ENCODE data around the gene EXOC4. TPM values are rescaled to one million over a fixed set of nuclear protein-coding genes. Genes with fewer than 3 reads are reported as not detected.
"Not testable (repeated sequence)": the region's sequence is repeated elsewhere in the genome, so short reads cannot be mapped to it uniquely, and the experiment has no call there.

The EXOC4 gene
- total and polyA plus RNA-seq, 9 donors, result 26.8 to 80.5 (median 70.7) TPM

DNA sequence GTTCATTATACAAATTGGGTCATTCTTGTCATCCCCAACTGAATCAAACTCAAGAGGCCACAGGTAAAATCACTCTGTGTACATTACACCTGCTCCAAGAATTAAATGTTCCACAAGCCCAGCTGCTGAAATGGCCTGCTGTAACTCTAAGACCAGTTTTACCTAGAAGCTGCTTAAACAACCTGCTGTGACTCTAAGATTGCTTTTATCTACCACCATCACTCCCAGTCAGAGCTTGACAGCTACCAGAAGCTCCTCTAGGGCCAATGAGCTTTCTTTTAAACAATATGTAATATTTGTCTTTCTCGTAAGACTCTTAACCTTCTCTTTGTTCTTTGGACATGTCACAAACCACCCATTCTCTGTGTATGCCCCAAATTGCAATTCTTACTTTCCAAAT is 732.4 kb downstream of the EXOC4 start:
- TF ChIP-seq, protein P1, sequence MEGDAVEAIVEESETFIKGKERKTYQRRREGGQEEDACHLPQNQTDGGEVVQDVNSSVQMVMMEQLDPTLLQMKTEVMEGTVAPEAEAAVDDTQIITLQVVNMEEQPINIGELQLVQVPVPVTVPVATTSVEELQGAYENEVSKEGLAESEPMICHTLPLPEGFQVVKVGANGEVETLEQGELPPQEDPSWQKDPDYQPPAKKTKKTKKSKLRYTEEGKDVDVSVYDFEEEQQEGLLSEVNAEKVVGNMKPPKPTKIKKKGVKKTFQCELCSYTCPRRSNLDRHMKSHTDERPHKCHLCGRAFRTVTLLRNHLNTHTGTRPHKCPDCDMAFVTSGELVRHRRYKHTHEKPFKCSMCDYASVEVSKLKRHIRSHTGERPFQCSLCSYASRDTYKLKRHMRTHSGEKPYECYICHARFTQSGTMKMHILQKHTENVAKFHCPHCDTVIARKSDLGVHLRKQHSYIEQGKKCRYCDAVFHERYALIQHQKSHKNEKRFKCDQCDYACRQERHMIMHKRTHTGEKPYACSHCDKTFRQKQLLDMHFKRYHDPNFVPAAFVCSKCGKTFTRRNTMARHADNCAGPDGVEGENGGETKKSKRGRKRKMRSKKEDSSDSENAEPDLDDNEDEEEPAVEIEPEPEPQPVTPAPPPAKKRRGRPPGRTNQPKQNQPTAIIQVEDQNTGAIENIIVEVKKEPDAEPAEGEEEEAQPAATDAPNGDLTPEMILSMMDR (IDR thresholded peaks at IDR 0.05), result no peak
- TF ChIP-seq POLR2A (IDR thresholded peaks at IDR 0.05) (no peak), EP300 (IDR thresholded peaks at IDR 0.05) (no peak)
- no peak overlapping the region for H3K4me3 ChIP-seq
- H3K4me1 ChIP-seq (ENCODE audit: insufficient read depth), result no peaks in the 10 kb centered on the region
- no peaks in the 10 kb centered on the region for H3K9me3 ChIP-seq
- H3K27me3 ChIP-seq, result no peaks in the 10 kb centered on the region
- intact Hi-C loops (cut with DNase I), result no loop called here
- no peak for DNase-seq
- no peak overlapping the region for H3K27ac ChIP-seq
- H3K36me3 ChIP-seq, result no peaks in the 10 kb centered on the region
- WGBS, 3 donors, result 96 to 100% (median 98%) methylated on average over 1 of the region's 1 CpG

DNA sequence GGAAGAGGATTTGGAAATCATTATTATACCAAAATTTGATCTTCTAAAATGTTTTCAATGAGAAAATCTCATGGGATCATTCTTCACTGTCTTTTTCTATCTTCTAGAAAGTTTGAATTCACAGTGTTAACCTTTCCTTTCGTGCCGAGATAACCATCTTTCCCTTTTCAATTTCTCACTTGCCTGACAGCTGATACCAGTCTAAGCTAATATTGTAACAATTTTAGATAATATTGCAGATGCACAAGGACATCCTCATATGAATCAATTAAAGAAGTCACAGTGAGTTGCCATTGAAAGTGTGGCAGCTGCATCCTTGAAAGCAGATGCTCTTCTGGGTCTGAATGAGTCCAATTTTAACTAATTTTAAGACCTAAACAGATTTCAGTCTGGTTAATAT is 734.7 kb downstream of the EXOC4 start:
- H3K4me3 ChIP-seq, result no peak overlapping the region
- TF ChIP-seq, protein P1 (IDR thresholded peaks at IDR 0.05), result no peak
- H3K36me3 ChIP-seq, result no peaks in the 10 kb centered on the region
- intact Hi-C loops (cut with DNase I), result no loop called here
- H3K9me3 ChIP-seq, result no peaks in the 10 kb centered on the region
- no peaks in the 10 kb centered on the region for H3K4me1 ChIP-seq (ENCODE audit: insufficient read depth)
- WGBS, 3 donors, result 44 to 86% (median 47%) methylated on average over 2 of the region's 2 CpGs
- no peak for DNase-seq
- H3K27me3 ChIP-seq, result no peaks in the 10 kb centered on the region
- no peak overlapping the region for H3K27ac ChIP-seq

DNA sequence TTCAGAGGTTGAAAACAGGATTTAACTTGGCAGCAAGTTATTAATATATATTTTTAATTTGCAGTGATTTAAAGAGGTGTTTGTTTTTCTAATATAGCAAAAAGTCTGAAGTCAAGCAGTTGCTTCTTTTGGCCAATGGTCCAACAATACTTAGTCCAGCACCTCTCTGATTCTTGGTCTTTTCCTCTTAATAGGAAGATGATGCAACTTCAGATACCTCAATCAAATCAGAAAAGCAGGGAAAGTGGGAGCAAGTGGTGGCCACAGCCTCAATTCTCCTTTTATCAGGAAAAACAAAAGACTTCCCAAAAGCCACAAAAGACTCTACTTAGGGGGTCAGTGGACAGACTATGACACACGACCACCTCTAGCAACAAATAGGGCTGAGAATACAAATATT is 740.7 kb downstream of the EXOC4 start:
- Histone ChIP-seq H3K36me3 (no peaks in the 10 kb centered on the region), H3K4me1 (ENCODE audit: insufficient read depth) (no peaks in the 10 kb centered on the region), H3K27ac (no peak overlapping the region), H3K4me3 (no peak overlapping the region), H3K9me3 (no peaks in the 10 kb centered on the region), H3K27me3 (no peaks in the 10 kb centered on the region)
- no peak for TF ChIP-seq EP300 (IDR thresholded peaks at IDR 0.05)
- TF ChIP-seq POLR2A (IDR thresholded peaks at IDR 0.05), result no peak
- TF ChIP-seq, protein P1 (IDR thresholded peaks at IDR 0.05), result no peak
- 71 to 93% (median 88%) methylated on average over 1 of the region's 1 CpG for WGBS, 3 donors
- intact Hi-C loops (cut with DNase I), result no loop called here
- DNase-seq, result no peak

DNA sequence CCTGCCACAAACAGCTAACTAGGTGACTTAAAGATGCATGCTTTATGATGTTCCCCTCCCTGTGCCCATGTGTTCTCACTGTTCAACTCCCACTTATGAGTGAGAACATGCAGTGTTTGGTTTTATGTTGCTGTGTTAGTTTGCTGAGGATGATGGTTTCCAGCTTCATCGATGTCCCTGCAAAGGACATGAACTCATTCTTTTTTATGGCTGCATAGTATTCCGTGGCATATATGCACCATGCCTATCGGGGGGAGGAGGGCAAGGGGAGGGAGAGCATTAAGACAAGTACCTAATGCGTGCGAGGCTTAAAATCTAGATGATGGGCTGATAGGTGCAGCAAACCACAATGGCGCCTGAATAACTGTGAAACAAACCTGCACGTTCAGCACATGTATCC is 741.2 kb downstream of the EXOC4 start:
- H3K27me3 ChIP-seq; H3K36me3 ChIP-seq; H3K4me1 ChIP-seq (ENCODE audit: insufficient read depth); DNase-seq; H3K4me3 ChIP-seq; H3K27ac ChIP-seq; H3K9me3 ChIP-seq; intact Hi-C loops (cut with DNase I): not testable (repeated sequence)
- WGBS, 3 donors, result 96 to 98% (median 97%) methylated on average over 7 of the region's 7 CpGs

DNA sequence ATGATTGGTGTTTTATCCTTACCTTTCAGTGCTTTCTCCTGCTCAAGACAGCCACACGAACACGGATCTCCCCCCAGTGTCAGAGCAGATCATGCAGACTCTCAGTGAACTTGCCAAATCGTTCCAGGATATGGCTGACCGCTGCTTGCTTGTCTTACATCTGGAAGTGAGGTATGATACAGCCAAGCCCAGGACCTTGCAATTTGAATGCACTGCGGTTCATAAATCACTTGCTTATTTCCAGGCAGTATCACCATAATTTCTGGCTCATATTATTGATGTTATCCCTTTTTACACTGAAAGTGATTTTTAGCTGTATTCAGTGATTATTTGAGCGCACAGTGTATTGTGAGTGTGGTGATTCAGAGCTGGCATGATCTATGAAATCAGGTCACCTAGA is 744.6 kb downstream of the EXOC4 start:
- Histone ChIP-seq H3K36me3 (no peaks in the 10 kb centered on the region), H3K4me1 (ENCODE audit: insufficient read depth) (no peaks in the 10 kb centered on the region), H3K27me3 (no peaks in the 10 kb centered on the region), H3K4me3 (no peak overlapping the region), H3K27ac (no peak overlapping the region), H3K9me3 (no peaks in the 10 kb centered on the region)
- TF ChIP-seq EP300 (IDR thresholded peaks at IDR 0.05) (no peak), POLR2A (IDR thresholded peaks at IDR 0.05) (no peak)
- TF ChIP-seq, protein P1 (IDR thresholded peaks at IDR 0.05), result no peak
- DNase-seq, result no peak
- intact Hi-C loops (cut with DNase I), result no loop called here
- 88 to 91% (median 89%) methylated on average over 6 of the region's 6 CpGs for WGBS, 3 donors

Data from ovary (tissue), 9 donors.